T-helper 22 cell (primary cell): ENCODE results near the gene FAM47E.
"Not testable (repeated sequence)": the region's sequence is repeated elsewhere in the genome, so short reads cannot be mapped to it uniquely, and the experiment has no call there.

Experiments
- DNase-seq: peaks from one replicate; pipeline ENCODE4 v3.0.0-alpha.2; 2020; ENCODE audit warnings: low read depth

The FAM47E gene

DNA sequence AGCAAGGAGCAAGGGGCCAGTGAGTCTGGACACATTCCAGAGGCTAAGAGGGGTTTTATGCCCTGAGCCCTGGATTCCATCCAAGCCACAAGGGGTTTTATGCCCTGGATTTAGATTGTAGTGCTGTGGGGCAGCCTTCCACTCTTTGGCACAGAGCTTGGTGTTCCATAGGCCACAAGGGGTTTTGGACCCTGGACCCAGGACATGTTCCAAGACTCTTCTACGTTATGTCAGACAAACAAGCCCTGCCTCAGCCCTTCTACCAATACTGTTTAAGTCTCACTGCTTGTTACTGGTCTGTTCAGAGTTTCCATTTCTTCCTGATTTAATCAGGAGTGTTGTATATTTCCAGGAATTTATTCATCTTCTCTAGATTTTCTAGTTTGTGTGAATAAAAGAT, 25.1 kb upstream of the FAM47E start:
- DNase-seq, result no peak

DNA sequence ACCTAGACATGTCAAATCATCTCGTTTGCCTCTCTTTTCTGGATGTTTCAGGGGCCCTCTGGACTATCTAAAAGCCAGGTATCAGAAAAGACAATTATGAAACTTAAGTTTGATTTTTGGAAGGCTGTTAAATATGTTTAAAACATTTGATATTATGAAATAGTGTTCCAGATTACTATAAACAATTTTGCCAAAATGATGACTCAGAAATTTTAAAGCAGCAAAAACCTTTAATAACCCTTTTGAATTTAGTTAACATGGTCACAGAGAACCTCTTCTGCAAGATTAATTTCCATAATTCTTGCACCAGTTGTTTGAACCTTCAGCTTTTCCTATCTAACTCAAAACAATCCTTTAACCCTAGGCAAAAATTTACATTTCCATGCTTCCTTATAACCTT, 18.8 kb upstream of the FAM47E start:
- DNase-seq, result no peak

DNA sequence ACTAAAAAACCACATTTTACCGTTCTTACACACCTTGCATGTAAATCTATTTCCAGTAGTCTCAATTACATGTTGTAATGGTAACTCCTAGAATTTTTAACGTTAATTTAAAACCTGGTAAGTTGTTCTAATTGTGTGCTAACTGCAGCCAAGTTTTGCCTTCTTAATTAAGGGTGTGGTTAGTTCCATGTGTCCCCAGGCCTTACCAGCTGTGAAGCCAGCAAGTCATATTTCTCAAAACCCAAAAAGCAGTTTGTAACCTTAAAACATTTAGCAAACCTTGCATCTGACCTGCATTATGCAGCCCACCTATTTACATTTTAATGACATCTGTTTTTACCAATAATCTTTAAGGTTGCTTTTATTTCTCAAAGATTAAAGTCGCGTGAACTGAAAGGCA, 18.4 kb upstream of the FAM47E start:
- no peak for DNase-seq

DNA sequence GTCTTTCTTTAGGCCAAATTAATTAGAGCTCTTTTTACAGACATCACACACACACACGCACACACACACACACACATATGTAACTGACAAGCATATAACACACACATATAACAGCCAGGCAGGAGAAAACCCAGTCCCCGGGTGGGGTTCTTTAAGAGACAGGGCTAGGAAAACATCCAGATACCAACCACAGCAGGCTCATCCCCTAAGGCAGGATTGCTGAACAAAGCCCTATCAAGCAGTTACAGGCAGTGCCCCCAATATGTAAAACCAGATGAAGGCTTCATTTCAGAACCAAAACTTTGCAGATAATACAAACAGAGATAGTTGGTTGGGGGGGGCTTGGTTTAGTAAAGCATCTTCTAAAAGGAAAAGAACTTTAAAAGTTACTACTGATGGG, 18.0 kb upstream of the FAM47E start:
- no peak for DNase-seq

DNA sequence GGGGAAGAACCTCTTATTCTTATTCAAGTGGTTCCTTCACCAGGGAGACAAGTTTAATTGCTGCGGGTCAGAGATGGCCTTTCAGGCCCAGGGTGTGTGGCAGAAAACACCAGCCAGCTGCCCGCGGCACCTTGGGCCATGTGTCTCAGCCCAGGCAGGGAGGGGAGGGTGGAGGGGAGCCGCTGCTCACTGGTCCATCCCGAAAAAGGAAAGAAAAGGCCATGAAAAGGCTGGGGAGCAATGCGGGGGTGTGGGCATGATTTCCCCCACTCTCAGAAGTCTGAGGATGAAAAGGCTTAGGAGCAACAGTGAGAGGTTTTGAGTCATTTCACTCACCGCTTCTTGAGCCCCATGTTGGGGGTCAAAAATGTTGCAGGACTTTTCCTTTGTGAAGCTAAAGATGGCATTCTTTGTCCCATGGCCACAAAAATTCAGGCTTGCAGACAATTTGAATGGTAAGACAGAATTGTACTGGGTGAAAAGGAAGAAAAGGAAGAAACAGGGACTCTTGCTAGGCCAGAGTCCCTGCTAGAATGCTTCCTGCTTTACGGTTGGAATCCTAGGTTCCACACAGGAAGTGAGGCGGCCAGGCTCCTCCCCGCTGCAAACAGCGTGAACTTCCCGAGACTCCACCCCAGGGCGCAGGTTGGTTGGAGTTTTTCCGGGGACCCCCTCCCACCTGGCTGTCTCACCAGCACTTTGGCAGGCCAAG, 17.4 kb upstream of the FAM47E start:
- DNase-seq, result no peak

DNA sequence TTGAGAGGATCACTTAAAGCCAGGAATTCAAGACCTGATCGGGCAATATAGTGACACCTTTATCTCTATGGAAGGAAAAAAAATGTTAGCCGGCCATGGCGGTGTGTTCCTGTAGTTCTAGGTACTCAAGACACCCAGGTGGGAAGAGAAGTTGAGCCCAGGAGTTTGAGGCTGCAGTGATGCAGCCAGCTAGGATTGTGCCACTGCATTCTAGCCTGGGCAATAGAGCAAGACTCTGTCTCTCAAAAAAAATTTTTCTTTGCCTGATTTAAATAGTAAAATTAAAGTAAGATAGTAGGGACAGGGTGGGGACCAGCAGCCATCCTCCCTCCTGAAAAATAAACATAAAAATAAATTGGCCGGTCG, 16.9 kb upstream of the FAM47E start:
- DNase-seq, result no peak

DNA sequence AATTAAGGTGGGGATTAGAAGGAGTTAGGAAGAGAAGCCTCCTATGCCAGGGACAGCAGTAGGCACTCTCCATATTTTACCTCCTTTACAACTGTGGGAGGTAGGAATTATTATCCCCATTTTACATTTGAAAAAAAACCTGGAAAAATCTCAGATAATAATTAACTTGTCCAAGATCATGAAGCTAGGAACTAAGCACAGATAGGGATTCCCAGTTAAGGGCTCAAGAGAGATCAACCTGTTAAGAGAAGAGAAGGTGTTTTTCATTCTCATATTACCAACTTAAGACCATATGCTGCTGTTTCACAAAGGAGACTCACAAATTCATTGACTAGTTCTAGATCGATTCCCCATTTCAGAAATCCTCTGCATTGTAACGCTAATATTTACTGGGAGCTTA, 16.1 kb upstream of the FAM47E start:
- no peak for DNase-seq

DNA sequence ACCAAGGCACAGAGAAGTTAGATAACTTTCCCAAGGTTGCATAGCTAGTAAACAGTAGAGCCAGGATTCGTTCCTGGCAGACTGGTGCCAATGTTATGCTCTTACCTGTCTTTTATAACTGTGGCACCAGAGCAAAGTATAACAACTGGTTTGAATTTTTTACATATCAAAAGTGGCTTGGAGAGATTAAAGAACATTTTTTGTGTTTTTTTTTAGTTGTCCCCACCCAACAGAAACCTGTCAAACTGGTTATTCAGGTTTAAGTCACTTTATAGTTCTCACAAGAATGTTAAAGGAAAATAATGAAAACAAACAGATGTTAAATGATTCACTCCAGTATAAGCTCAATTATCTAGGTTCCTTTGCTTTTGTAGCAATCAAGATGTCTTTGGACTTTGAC, 15.6 kb upstream of the FAM47E start:
- DNase-seq, result no peak

DNA sequence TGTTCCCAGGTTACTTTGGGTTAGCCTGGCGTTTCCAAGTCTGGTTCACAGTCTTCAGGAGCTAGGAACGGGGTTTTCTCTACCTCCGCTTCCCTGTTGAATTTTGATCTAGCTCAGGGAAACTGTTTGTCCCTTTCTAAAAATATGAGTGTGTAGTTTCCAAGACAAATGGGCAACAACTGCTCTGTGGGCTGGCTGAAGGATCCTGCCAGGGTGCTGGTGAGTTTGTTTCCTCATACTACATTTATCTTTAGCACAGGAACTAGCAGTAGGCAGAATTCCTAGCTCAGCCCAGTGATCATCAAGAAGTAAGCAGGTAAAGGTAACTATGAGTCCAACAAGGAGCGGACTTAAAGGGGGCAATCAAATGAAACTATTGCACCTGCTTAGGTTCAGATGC, 13.3 kb upstream of the FAM47E start:
- DNase-seq, result no peak

DNA sequence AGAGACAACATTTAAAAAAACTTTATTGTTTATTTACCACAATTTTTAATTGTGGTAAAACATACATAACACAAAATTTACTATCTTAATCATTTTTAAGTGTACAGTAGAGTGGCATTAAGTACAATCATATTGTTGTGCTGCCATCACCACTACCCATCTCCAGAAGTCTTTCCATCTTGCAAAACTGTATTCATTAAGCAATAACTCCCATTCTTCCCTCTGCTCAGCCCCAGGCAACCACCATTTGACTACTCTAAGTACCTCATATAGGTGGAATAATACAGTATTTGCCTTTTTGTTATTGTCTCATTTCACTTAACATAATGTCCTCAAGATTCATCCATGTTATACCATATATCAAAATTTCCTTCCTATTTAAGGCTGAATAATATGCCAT, 12.8 kb upstream of the FAM47E start:
- no peak for DNase-seq

DNA sequence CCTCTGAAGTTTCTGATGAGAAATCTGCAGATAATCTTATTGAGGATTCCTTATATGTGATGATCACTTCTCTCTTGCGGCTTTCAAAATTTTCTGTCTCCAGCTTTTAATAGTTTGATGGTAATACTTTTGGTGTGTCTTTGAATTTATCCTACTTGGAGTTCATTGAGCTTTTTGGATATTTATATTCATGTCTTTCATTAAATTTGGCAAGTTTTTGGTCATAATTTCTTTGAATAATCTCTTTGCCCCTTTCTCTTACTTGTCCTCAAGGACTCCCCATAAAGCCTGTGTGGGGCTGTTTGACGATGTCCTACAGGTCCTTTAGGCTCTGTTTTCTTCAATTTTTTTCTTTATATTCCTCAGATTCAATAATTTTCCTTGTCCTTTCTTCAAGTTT, 11.3 kb upstream of the FAM47E start:
- DNase-seq, result no peak

DNA sequence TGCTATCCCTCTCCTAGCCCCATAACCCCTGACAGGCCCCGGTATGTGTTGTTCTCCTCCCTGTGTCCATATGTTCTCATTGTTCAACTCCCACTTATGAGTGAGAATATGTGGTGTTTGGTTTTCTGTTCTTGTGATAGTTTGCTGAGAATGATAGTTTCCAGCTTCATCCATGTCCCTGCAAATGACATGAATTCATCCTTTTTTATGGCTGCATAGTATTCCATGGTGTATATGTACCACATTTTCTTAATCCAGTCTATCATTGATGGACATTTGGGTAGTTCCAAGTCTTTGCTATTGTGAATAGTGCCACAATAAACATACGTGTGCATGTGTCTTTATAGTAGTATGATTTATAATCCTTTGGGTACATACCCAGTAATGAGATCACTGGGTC, 7.6 kb upstream of the FAM47E start:
- DNase-seq, result not testable (repeated sequence)

DNA sequence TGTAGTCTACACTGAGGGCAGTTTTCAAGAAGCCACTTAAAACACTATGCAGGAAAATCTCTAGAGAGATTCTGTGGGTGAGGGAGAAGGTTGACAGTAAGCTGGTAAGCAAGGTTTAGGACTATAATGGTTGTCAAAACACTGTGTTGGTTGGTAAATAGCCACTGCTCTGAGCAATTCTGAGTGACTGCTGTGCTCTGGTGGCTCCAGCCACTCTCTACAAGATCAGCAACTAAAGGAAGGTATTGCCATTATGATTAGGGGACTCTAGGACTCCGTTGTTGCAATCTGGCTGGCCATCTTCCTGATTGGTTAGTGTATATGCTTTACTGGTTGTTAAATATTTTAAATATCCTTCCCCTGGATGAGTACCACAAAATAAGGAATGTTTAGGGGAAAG, 5.5 kb upstream of the FAM47E start:
- no peak for DNase-seq

DNA sequence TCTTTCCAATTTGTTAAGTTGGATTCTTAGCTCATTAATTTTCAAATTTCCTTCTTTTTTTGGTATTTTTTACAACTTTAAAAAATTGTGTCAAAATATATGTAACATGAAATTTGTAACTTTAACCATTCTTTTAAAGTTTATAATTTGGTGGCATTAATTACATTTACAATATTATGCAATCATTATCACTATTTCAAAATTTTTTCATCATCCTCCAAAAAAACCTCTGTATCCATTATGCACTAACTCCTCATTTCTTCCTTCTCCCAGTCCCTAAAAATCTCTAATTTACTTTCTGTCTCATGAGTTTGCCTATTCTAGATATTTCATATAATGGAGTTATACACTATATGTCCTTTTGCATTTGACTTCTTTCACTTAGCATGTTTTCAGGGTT, 4.7 kb upstream of the FAM47E start:
- DNase-seq, result no peak

DNA sequence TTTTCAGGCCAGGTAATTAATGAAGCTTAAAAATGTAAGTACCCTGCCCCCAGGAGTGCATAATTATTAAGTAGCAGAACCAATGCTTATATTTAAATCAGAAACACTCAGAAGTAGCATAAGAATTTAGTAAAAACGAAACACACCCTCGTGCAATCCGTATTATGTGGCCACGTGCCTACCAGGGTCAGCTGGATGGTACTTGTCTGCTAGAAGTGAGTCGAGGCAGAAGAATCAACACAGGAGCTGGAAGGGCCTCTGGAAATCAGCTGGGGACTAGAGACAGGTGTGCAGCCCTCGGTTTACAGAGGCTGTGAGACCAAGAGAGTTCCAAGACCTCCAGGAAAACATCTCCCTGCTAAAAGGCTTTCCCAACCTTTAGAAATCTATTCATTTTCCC, 559 bp upstream of the FAM47E start:
- DNase-seq, result no peak

DNA sequence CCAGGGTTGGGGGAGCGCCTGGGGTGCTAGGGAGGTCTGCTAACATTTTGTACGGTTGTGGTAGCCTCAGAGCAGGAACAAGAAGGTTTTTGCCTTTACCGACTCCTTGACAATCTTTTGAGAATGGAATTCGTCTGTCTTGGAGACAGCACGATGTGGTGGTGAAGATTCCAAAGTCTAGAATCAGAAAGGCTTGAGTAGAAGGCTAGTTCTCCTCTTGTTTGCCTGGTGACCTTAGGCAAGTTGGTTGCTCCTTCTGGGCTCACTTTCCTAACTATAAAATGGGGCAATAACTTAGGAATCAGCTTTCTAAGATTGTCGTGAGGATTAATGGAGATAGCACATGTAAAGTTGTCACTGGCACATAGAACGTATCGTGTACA, 741 bp downstream of the FAM47E start:
- no peak for DNase-seq

DNA sequence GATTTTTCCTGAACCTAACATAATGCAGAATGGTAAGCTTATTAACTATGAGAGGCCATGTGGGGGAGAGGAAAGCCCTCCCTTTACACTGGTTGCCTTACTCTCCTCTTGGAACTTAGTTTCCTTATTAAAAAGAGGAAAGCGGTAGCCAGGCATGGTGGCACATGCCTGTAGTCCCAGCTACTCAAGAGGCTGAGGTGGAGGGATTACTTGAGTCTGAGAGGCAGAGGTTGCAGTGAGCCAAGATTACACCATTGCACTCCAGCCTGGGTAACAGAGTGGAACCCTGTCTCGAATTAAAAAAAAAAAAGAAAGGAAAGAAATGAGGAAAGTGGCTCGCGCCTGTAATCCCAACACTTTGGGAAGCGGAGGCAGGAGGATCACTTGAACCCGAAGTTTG, 2.0 kb downstream of the FAM47E start:
- no peak for DNase-seq

DNA sequence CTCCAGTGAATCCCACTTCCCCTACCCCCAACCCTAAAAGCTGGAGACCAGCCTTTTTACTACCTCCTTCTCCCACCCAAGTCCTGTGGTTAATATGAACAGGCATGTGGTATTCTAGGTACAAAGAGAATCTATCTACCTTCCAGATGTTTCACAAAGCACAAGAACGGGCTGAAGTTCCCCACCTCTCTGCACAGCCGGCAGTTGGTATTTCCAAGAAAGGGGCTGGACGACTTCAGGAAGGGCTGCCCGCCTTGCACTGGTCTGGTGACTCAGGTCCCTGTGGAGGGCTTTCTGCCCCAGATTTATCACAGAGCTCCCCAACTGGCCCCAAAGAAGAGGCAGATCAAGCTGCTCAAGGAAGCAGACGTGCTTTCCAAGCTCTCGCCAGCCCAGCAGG, 4.5 kb downstream of the FAM47E start:
- no peak for DNase-seq

DNA sequence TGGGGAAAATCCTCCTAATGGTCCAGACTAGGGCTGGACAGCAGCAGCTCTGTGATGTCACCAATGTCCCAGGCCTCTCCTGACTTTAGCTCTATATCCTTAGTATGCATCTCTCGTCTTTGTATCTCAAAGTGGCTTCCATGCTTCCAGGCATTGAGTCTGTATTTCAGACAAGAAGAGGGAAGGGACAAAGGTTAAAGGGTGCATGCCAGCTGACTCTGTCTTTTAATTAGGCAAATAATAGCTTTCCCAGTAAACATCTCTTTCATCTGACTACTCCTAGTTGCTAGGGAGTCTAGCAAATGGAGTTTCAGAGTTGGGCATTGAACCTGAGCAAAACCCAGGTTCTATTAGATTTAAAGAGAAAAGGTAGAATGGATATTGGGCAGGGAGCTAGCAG, 5.4 kb downstream of the FAM47E start:
- no peak for DNase-seq

DNA sequence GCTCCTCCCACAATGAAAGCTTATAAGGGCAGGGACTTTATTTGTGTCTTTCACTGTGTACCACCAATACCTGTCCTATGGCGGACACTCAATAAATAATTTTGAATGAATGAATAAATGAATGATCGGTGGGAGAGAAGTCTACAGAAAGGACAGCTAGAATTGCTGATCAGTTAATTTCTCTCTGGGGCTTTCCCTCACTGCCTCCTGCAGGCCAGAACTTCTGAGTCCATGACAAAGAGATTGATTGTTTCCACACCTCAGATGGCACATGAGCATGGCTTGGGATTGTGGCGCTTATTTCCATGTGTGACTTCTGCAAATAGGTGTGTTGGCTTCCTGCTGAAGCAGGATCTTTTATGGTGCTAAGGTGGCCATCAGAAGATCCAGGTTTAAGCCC, 6.3 kb downstream of the FAM47E start:
- DNase-seq, result no peak

DNA sequence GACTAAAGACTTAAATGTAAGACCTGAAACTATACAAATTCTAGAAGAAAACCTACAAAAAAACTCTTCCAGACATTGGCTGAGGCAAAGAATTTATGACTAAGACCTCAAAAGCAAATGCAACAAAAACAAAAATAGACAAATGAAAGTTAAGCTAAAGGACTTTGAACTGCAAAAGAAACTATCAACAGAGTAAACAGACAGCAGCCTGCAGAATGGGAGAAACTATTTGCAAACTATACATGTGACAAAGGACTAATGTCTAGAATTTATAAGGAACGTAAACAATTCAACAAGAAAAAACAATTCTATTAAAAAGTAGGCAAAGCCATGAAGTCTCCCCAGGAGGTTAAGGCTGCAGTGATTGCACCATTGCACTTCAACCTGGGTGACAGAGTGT, 9.1 kb downstream of the FAM47E start:
- DNase-seq, result no peak

DNA sequence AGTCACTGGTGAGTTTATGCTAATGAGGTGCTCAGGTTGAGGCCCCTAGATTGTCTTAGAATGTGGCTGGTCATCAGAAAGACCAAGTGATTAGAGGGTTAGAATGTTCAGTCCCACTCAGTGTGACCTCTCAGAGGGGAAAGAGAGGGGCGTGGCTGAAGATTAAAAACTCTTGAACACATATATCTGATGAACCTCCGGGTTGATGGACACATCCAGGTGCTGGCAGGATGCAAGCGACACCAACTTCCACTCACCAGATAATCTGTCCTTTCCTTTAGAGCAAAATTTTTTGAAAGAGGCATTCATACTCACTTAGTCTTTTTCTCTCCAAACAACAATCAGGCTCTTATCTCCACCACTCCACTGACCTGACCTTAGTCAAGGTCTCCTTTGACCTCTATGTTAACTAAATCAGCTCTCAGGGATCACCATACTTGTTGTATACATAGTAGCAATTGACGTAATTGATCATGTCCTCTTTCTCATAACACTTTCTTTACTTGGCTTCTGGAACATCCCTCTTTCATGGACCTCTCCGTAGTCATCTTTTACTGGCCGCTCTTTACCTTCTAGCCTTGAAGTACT, 14.2 kb downstream of the FAM47E start:
- DNase-seq, result no peak

DNA sequence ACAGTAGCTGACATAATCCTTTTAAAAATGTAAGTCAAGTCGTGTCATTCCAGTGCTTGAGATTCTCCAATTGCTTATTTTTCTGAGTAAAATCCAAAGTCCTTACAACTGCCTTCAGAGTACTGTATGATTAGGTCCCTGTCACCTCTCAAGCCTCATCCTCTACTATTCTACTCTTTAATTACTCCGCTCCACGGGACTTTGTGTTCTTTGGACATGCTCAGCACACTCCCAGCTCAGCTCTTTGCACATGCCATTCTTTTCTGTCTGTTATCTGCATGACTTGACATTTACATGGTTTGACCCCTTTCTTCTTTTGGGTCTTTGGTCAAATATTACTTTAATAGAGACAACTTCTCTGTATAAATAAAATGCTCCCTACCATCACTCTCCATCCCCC, 15.1 kb downstream of the FAM47E start:
- DNase-seq, result no peak

DNA sequence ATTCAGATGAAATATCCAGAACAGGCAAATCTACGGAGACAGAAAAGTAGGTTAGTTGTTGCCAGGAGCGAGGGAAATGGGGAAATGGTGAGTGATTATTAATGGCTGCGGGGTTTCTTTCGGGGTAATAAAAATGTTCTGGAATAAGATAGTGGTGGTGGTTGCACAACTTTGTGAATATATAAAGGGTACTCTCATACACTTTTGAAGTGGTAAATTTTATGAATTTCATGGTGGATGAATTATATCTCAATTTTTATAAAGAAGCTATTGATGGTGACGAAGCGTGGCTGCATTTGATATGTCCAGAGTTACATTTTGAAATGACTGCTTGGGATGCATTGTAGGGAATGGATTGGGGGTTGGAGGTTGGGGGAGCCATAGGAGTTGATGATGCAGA, 16.3 kb downstream of the FAM47E start:
- DNase-seq, result no peak
